ENCODE results near the gene FDCSP. TPM values are rescaled to one million over a fixed set of nuclear protein-coding genes. Genes with fewer than 3 reads are reported as not detected.

FDCSP gene
- total RNA-seq, 1 donor from 2014 or later = not detected

GRCh38 chr4:70190579-70190978 lies 35.3 kb upstream of the FDCSP start:
- H3K27me3 ChIP-seq = no peaks in the 10 kb centered on the region
- no peaks in the 10 kb centered on the region for H3K79me2 ChIP-seq (ENCODE audit: low read depth)
- Mint-ChIP-seq H3K27me3 (ENCODE audit: insufficient read depth, low read depth) (no peaks in the 10 kb centered on the region), H3K27ac (no peak overlapping the region), H3K4me1 (no peaks in the 10 kb centered on the region), H3K36me3 (no peaks in the 10 kb centered on the region), H3K4me3 (no peak overlapping the region), H3K9me3 (no peaks in the 10 kb centered on the region)
- no peaks in the 10 kb centered on the region for H3K4me1 ChIP-seq
- no peak overlapping the region for H3K4me3 ChIP-seq
- H3K9ac ChIP-seq = no peak overlapping the region
- no peaks in the 10 kb centered on the region for H3K9me3 ChIP-seq (ENCODE audit: low read depth)
- no peak for DNase-seq (ENCODE audit: low spot score)
- H4K20me1 ChIP-seq (ENCODE audit: low read depth) = no peaks in the 10 kb centered on the region
- H3K27ac ChIP-seq = no peak overlapping the region
- no peak overlapping the region for H2AFZ ChIP-seq (replicated peaks)
- TF ChIP-seq EZH2 (IDR thresholded peaks at IDR 0.05) = no peak
- no peak for TF ChIP-seq EZH2phosphoT487 (IDR thresholded peaks at IDR 0.05)
- no peak for TF ChIP-seq CTCF (IDR thresholded peaks at IDR 0.05)
- no peaks in the 10 kb centered on the region for H3K36me3 ChIP-seq
- no peaks in the 10 kb centered on the region for H3F3A ChIP-seq (ENCODE audit: low read depth)
- H3K4me2 ChIP-seq = no peak overlapping the region

- Histone ChIP-seq H3F3A (ENCODE audit: low read depth) (no peaks in the 10 kb centered on the region), H3K4me2 (no peak overlapping the region), H3K36me3 (no peaks in the 10 kb centered on the region), H3K9me3 (ENCODE audit: low read depth) (no peaks in the 10 kb centered on the region), H3K27me3 (no peaks in the 10 kb centered on the region), H2AFZ (replicated peaks) (peak overlapping the region; percentile 23), H3K4me3 (no peak overlapping the region), H4K20me1 (ENCODE audit: low read depth) (no peaks in the 10 kb centered on the region), H3K79me2 (ENCODE audit: low read depth) (no peaks in the 10 kb centered on the region), H3K27ac (no peak overlapping the region), H3K9ac (no peak overlapping the region), H3K4me1 (no peaks in the 10 kb centered on the region)
- Mint-ChIP-seq H3K9me3 (no peaks in the 10 kb centered on the region), H3K27ac (no peak overlapping the region), H3K4me1 (no peaks in the 10 kb centered on the region), H3K36me3 (no peaks in the 10 kb centered on the region), H3K27me3 (ENCODE audit: insufficient read depth, low read depth) (no peaks in the 10 kb centered on the region), H3K4me3 (no peak overlapping the region)
- TF ChIP-seq EZH2phosphoT487 (IDR thresholded peaks at IDR 0.05) = no peak
- TF ChIP-seq CTCF (IDR thresholded peaks at IDR 0.05) = no peak
- TF ChIP-seq EZH2 (IDR thresholded peaks at IDR 0.05) = no peak
- no peak for DNase-seq (ENCODE audit: low spot score)
These were observed 34.3 kb upstream of the FDCSP start for GRCh38 chr4:70191647-70192046.

- H3K4me3 ChIP-seq = no peak overlapping the region
- H3K4me2 ChIP-seq = no peak overlapping the region
- no peaks in the 10 kb centered on the region for H3F3A ChIP-seq (ENCODE audit: low read depth)
- H3K9ac ChIP-seq = no peak overlapping the region
- H3K4me1 ChIP-seq = no peaks in the 10 kb centered on the region
- H3K27ac Mint-ChIP-seq = no peak overlapping the region
- no peak overlapping the region for H3K4me3 Mint-ChIP-seq
- H3K36me3 Mint-ChIP-seq = no peaks in the 10 kb centered on the region
- no peaks in the 10 kb centered on the region for H3K9me3 Mint-ChIP-seq
- no peaks in the 10 kb centered on the region for H3K36me3 ChIP-seq
- H2AFZ ChIP-seq (replicated peaks) = no peak overlapping the region
- TF ChIP-seq EZH2phosphoT487 (IDR thresholded peaks at IDR 0.05) (no peak), EZH2 (IDR thresholded peaks at IDR 0.05) (no peak), CTCF (IDR thresholded peaks at IDR 0.05) (no peak)
- no peaks in the 10 kb centered on the region for H3K27me3 Mint-ChIP-seq (ENCODE audit: insufficient read depth, low read depth)
- no peaks in the 10 kb centered on the region for H4K20me1 ChIP-seq (ENCODE audit: low read depth)
- H3K9me3 ChIP-seq (ENCODE audit: low read depth) = no peaks in the 10 kb centered on the region
- DNase-seq (ENCODE audit: low spot score) = no peak
- no peak overlapping the region for H3K27ac ChIP-seq
- H3K4me1 Mint-ChIP-seq = peaks cover 2% of the 10 kb centered on the region
- H3K79me2 ChIP-seq (ENCODE audit: low read depth) = no peaks in the 10 kb centered on the region
- no peaks in the 10 kb centered on the region for H3K27me3 ChIP-seq
These were observed 33.0 kb upstream of the FDCSP start for GRCh38 chr4:70192895-70193294.

All from neural progenitor cell (in vitro differentiated cells).